CD4-positive, alpha-beta T cell treated with Interleukin-4 for 1 hour (primary cell): Measurements from ENCODE around the gene RIMS1.

Experiments used
- DNase-seq, 2 donors: peaks; one replicate each; pipeline ENCODE4 v3.0.0-alpha.2; 2020 to 2022

The RIMS1 gene, protein sequence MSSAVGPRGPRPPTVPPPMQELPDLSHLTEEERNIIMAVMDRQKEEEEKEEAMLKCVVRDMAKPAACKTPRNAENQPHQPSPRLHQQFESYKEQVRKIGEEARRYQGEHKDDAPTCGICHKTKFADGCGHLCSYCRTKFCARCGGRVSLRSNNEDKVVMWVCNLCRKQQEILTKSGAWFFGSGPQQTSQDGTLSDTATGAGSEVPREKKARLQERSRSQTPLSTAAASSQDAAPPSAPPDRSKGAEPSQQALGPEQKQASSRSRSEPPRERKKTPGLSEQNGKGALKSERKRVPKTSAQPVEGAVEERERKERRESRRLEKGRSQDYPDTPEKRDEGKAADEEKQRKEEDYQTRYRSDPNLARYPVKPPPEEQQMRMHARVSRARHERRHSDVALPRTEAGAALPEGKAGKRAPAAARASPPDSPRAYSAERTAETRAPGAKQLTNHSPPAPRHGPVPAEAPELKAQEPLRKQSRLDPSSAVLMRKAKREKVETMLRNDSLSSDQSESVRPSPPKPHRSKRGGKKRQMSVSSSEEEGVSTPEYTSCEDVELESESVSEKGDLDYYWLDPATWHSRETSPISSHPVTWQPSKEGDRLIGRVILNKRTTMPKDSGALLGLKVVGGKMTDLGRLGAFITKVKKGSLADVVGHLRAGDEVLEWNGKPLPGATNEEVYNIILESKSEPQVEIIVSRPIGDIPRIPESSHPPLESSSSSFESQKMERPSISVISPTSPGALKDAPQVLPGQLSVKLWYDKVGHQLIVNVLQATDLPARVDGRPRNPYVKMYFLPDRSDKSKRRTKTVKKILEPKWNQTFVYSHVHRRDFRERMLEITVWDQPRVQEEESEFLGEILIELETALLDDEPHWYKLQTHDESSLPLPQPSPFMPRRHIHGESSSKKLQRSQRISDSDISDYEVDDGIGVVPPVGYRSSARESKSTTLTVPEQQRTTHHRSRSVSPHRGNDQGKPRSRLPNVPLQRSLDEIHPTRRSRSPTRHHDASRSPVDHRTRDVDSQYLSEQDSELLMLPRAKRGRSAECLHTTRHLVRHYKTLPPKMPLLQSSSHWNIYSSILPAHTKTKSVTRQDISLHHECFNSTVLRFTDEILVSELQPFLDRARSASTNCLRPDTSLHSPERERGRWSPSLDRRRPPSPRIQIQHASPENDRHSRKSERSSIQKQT (N-terminal part only)

GRCh38 chr6:71886184-71887005 lies at the start of gene RIMS1:
TSS of gene RIMS1 (plus strand) at chr6:71886550. CDS start at chr6:71887024, 474 bp downstream.
- DNase-seq, result no peak

DNA sequence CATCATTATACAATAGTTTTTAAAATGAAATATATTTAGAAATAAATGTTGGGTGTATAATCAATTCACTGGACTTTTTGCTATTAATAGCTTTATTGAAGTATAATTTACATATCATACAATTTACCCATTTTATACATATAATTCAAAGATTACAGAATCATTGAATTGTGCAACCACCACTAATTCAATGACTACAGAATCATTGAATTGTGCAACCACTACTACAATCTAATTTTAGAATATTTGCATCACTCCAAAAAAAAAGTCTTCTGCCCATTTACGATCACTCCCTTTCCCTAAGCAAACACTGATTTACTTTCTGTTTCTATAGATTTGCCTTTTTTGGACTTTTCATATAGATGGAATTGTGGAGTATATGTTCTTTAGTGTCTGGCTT lies 35.1 kb upstream of the RIMS1 start:
- DNase-seq, result no peak

GRCh38 chr6:71852948-71853347 lies 33.4 kb upstream of the RIMS1 start:
- DNase-seq, result no peak

GRCh38 chr6:71855406-71855805 lies 30.9 kb upstream of the RIMS1 start:
- no peak for DNase-seq

GRCh38 chr6:71879016-71879415 lies 7.3 kb upstream of the RIMS1 start:
- no peak for DNase-seq

DNA sequence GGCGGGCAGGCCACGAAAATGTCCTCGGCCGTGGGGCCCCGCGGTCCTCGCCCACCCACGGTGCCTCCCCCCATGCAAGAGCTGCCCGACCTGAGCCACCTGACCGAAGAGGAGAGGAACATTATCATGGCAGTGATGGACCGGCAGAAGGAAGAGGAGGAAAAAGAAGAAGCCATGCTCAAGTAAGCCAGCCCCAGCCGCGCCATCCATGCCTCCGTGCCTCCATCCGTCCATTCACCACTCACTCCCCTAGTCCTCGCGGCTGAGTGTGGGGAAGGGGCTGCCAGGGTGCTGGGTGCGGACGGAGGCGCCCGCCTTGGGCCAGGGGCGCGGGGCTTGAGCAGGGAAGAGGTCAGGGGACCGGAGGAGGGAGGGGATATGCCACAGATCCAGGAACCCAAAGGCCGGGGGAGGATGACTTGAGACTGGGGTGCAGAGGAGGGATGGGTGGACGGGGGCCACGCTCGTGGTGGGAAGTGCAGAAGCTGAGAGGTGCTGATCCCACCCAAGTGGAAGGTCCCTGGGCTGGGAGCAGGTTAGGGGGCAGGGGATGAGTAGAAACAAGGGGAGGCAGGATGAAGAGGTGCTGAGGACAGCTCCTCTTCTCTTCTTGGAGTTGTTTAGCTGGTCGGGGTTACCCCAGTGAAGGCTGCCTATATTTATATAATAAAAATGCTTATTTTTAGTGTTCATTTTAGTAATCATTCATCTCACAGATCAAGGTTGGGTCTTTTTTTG lies 825 bp downstream of the RIMS1 start:
- no peak for DNase-seq

GRCh38 chr6:71887744-71888230 lies 1.4 kb downstream of the RIMS1 start:
- DNase-seq, result no peak

- DNase-seq, result no peak
Measured at GRCh38 chr6:71888756-71889340, 2.5 kb downstream of the RIMS1 start.

DNA sequence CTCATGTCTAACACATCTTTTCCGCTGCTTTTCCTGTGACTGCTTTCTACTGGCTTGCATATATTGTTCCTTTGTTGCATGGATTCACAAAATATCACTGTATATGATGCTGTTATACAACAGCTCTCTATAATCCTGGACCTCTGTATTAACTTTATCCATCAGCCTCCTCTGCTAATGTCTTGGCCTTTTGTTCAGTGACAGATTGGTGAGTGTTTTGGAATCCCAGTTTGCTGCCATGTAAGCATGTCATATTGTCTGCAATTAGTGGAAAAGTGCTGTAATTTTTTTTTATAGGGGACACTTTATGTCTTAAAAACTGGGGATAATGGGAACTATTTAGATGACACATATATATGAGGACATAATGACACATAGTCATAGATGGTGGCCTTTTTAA lies 3.0 kb downstream of the RIMS1 start:
- no peak for DNase-seq

GRCh38 chr6:71892641-71893040 lies 6.3 kb downstream of the RIMS1 start:
- no peak for DNase-seq

GRCh38 chr6:71900642-71901041 lies 14.3 kb downstream of the RIMS1 start:
- DNase-seq, result no peak

- no peak for DNase-seq
Measured at GRCh38 chr6:71902261-71902660, 15.9 kb downstream of the RIMS1 start.

- DNase-seq, result no peak
Measured at GRCh38 chr6:71906813-71907212, 20.5 kb downstream of the RIMS1 start.

GRCh38 chr6:71908162-71908765 lies 21.9 kb downstream of the RIMS1 start:
- no peak for DNase-seq

DNA sequence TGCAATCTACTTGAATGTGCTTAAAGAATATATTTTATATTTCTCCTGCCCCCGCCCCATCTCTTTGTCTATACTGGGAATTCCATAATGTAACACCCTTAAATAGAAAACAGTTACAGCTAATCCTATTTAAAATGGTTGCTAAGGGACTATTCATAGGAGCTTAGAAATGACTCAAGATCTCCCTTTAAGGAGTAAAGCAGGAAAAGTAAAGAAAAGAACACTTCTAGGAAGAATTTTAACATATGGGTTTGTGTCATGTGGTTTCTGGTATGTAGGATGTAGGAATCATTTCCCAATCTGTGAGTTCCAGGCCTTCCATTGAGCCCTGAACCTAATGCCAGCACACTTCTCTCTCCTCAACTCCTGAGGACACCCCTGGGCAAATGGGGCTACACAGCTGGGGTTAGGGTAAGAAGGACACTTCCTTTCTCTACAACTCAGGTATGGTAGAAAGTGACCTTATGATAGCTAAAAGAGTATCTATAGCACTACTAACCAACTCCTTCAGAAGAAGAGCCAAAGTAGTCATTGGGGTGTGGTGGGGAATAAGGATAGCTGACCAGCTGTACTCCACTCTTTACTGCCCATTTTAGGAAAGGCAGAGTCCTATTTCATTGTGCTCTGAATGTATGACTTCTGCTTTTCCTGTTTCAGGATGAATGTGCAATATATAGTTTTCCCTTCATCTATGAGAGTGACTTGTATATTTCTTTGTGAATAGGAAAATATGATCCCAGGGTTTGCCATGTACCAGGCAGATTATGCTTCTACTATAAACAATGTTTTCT lies 27.3 kb downstream of the RIMS1 start:
- DNase-seq, result no peak

DNA sequence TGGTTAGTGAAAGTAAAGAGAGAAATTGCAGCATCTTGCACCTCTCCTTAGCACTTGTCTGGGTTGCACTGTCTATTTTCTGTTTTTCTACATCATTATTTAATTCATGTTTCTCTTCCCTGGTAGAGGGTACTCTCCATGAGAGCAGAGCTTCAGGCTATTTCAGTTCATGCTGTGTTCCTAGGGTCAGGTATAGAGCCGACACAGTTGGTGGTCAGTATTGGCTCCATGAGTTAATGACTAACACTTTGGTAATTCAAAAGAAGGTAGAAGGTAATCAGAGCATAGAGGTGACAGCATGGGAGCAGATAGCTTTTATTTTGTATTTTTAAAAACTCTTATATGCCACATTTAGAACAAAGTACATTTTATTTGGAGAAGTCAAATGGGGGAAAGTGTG lies 42.7 kb downstream of the RIMS1 start:
- no peak for DNase-seq

DNA sequence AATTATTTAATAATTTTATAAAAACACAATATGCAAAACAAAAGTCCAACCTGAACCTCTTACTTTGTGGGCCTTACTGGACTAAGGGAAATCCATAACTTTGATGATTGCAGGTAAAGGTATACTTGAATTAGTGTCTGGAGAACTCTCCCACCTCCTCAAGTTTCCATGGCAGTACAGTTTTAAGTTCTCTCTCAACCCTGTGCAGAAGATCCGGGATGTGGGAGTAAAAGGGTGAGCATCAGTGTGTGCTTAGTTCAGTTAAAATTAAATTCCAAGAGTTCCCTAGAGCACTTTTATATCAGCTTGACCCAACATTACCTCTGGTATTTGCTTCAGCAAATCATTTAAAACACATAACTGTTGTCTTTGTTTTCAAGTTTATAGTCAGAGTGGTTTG lies 47.5 kb downstream of the RIMS1 start:
- DNase-seq, result no peak

DNA sequence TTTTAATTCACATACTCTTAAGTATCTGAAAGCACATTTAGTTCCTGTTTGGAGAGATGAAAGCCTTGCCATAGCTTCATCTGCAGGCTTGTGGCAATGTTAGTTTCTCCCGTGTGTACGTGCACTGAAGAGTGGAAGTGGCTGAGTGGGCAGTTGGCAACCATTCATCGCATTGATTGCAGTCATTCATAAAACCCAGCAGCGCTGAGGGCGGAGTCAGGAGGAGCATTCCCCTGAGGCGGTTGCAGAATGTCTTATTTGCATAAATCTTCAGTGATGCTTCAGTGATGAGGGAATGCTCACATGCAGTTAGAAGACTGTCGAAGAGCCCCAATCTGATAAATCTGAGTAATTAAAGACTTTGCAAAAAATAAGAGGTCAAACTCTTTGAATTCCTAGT lies 79.1 kb downstream of the RIMS1 start:
- DNase-seq, result no peak

- no peak for DNase-seq
Measured at GRCh38 chr6:71967436-71967835, 81.1 kb downstream of the RIMS1 start.

DNA sequence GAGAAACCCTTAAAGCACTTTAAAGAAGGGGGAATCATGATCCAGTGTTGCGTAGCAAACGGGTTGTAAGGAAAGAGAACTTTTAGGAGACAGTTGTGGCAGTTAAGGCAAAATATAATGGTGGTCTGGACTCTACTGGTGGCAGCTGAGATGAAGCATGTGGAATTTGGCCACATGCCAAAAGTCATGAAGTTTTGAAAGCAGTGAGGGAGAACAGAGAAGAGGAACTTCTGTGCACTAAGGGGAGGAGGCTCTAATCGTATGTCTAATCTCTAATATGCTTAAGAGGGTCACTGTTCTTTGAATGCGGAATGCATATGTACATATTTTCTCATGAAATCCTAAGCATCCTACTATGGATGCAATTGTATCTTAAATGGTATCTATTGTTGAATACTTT lies 91.5 kb downstream of the RIMS1 start:
- DNase-seq, result no peak
